Stomach (tissue), 4 donors: ENCODE data around the gene PLEKHA6.

Experiments used
- POLR2A ChIP-seq, 4 donors: fragments of 450-650 bp; IDR thresholded peaks; one replicate each; pipeline ENCODE4 v1.6.1; 2016; ENCODE audit warnings: antibody characterized with exemption in 4 of 4, control low read depth in 2 of 4, mild to moderate bottlenecking in 1 of 4, moderate library complexity in 1 of 4
- POLR2AphosphoS5 ChIP-seq, 3 donors: sonication (generic); formaldehyde crosslinking; IDR thresholded peaks; one replicate each; pipeline ENCODE4 v1.6.1; 2016; ENCODE audit warnings: antibody characterized with exemption in 3 of 3
- TF ChIP-seq, protein P1 (sequence below), 7 experiments: fragments of 450-650 bp in 4 of 7; fragments of 200-600 bp in 3 of 7; sonication (generic) in 3 of 7; IDR thresholded peaks; one replicate each; pipeline ENCODE4 v1.5.1; 2016 to 2019; ENCODE audit warnings: antibody characterized with exemption in 7 of 7, control low read depth in 2 of 7, mild to moderate bottlenecking in 1 of 7

GRCh38 chr1:204401730-204402129, 42.0 kb upstream of the PLEKHA6 start:
- TF ChIP-seq, protein P1, sequence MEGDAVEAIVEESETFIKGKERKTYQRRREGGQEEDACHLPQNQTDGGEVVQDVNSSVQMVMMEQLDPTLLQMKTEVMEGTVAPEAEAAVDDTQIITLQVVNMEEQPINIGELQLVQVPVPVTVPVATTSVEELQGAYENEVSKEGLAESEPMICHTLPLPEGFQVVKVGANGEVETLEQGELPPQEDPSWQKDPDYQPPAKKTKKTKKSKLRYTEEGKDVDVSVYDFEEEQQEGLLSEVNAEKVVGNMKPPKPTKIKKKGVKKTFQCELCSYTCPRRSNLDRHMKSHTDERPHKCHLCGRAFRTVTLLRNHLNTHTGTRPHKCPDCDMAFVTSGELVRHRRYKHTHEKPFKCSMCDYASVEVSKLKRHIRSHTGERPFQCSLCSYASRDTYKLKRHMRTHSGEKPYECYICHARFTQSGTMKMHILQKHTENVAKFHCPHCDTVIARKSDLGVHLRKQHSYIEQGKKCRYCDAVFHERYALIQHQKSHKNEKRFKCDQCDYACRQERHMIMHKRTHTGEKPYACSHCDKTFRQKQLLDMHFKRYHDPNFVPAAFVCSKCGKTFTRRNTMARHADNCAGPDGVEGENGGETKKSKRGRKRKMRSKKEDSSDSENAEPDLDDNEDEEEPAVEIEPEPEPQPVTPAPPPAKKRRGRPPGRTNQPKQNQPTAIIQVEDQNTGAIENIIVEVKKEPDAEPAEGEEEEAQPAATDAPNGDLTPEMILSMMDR (IDR thresholded peaks at IDR 0.05): no peak
- TF ChIP-seq POLR2A (IDR thresholded peaks at IDR 0.05): no peak
- no peak for TF ChIP-seq POLR2AphosphoS5 (IDR thresholded peaks at IDR 0.05)
